ENCODE data around the gene LCA5. TPM values are rescaled to one million over a fixed set of nuclear protein-coding genes. Genes with fewer than 3 reads are reported as not detected.
A peak's percentile ranks its signal among the peaks of the same experiment; 100 is the strongest.

The LCA5 gene
- total RNA-seq (2021; ENCODE audit: unreplicated experiment) (7.0 TPM), Bru-seq, nascent RNA (percentile 75 among the genes with signal in this experiment), BruChase-seq, experiment 1, labeled RNA remaining after a 2-hour chase (percentile 70 among the genes with signal in this experiment), BruChase-seq, experiment 2, labeled RNA remaining after a 6-hour chase (percentile 52 among the genes with signal in this experiment)
- polyA plus RNA-seq (2012; ENCODE audit: insufficient read length) = 3.0 TPM
- long read RNA-seq, full-length matches to known transcripts = 1 of 9 reads
- long read RNA-seq, partial matches to known transcripts = 1 of 9 reads
- long read RNA-seq, other reads (novel, unspliced or antisense) = 7 of 9 reads

- in situ Hi-C loops (cut with HindIII; ENCODE audit: low pct_unique_long_range_greater_than_20kb, low sequenced_read_pairs) (no loop called here), intact Hi-C loops (cut with micrococcal nuclease; ENCODE audit: unreplicated experiment) (no loop called here)
- H3K9me3 ChIP-seq (ENCODE audit: control insufficient read depth, insufficient read depth, low read depth, low read length) = no peaks in the 10 kb centered on the region
- CTCF ChIA-PET = no interaction called here
- POLR2A ChIA-PET = interaction anchor here (0.6 to 1.0 kb wide), 3 partner anchors 8 to 130 kb away, joined by 3 to 4 read pairs (median 3); no protein-coding TSS in a partner anchor
- peak within 1 kb of the TSS; percentile 98 for H3K27ac ChIP-seq (ENCODE audit: low read length)
- ATAC-seq (peak; percentile 99), DNase-seq (ENCODE audit: low read depth, low spot score) (peak; percentile 84)
- H3K27me3 ChIP-seq (ENCODE audit: control insufficient read depth, insufficient read depth, low read length) = no peaks in the 10 kb centered on the region
- BruUV-seq (replicated peaks) = no TSS peak
- TF ChIP-seq SIN3A (IDR thresholded peaks at IDR 0.05; ENCODE audit: borderline replicate concordance, insufficient read depth, low read depth, low read length) (0 out of 2 replicates have a peak, but pooled peaks have one; percentile 25), TCF7L2 (IDR thresholded peaks at IDR 0.05; ENCODE audit: low read depth, low read length) (peak; percentile 74; the same call in 1 of the 2 replicates), POLR2AphosphoS5 (IDR thresholded peaks at IDR 0.05; ENCODE audit: low read depth, low read length) (peak; percentile 64; the same call in 1 of the 2 replicates), REST (IDR thresholded peaks at IDR 0.05; ENCODE audit: insufficient read depth in 1 of 2, low read depth in 2 of 2, low read length in 1 of 2) (0 out of 4 replicates have a peak, but pooled peaks of 1 of the 2 experiments have one; percentile 21), CTCF (IDR thresholded peaks at IDR 0.05) (no peak)
- no peaks in the 10 kb centered on the region; the same call in 1 of the 2 replicates for H3K36me3 ChIP-seq (ENCODE audit: control insufficient read depth, insufficient read depth, low read length)
- H3K4me3 ChIP-seq (ENCODE audit: low read depth in 2 of 2, low read length in 2 of 2) = peak within 1 kb of the TSS; percentile 79 to 96
- H3K4me1 ChIP-seq (ENCODE audit: control insufficient read depth, insufficient read depth, low read length) = peaks cover 22% of the 10 kb centered on the region
These were observed at the start of gene LCA5 for GRCh38 chr6:79536954-79537747. Gene LCA5 (minus strand): TSS chr6:79537430. CDS start chr6:79518894, 18,536 bp downstream.

- no peaks in the 10 kb centered on the region for H3K9me3 ChIP-seq (ENCODE audit: control insufficient read depth, insufficient read depth, low read depth, low read length)
- TF ChIP-seq REST (IDR thresholded peaks at IDR 0.05; ENCODE audit: insufficient read depth in 1 of 2, low read depth in 2 of 2, low read length in 1 of 2) (no peak), CTCF (IDR thresholded peaks at IDR 0.05) (peak; percentile 65)
- ATAC-seq = peak; percentile 90
These were observed 49.3 kb upstream of the LCA5 start for GRCh38 chr6:79586548-79586947.

More at GRCh38 chr6:79586548-79586947, 49.3 kb upstream of the LCA5 start:
- intact Hi-C loops (cut with micrococcal nuclease; ENCODE audit: unreplicated experiment) (no loop called here), in situ Hi-C loops (cut with HindIII; ENCODE audit: low pct_unique_long_range_greater_than_20kb, low sequenced_read_pairs) (no loop called here)
- H3K4me1 ChIP-seq (ENCODE audit: control insufficient read depth, insufficient read depth, low read length) = no peaks in the 10 kb centered on the region
- H3K27ac ChIP-seq (ENCODE audit: low read length) = no peak overlapping the region
- no peaks in the 10 kb centered on the region for H3K27me3 ChIP-seq (ENCODE audit: control insufficient read depth, insufficient read depth, low read length)
- no TSS peak for BruUV-seq (replicated peaks)
- ChIA-PET CTCF (no interaction called here), POLR2A (no interaction called here)
- H3K4me3 ChIP-seq (ENCODE audit: low read depth in 2 of 2, low read length in 2 of 2) = no peak overlapping the region
- DNase-seq (ENCODE audit: low read depth, low spot score) = no peak
- H3K36me3 ChIP-seq (ENCODE audit: control insufficient read depth, insufficient read depth, low read length) = no peaks in the 10 kb centered on the region
